WERI-Rb-1 (cell line): ENCODE data around the gene ZNF518B.
"Not testable (repeated sequence)": the region's sequence is repeated elsewhere in the genome, so short reads cannot be mapped to it uniquely, and the experiment has no call there.

Experiments used
- DNase-seq: peaks from one replicate; pipeline ENCODE4 v3.0.0-alpha.2; 2020
- H3K27ac ChIP-seq: fragments of 250-450 bp; sonication (Bioruptor Pico); 2 replicates; pipeline ENCODE4 v1.5.1; 2020; ENCODE audit warnings: mild to moderate bottlenecking, moderate library complexity
- H3K27me3 ChIP-seq: fragments of 250-450 bp; sonication (Bioruptor Pico); 2 replicates; pipeline ENCODE4 v1.5.1; 2021; ENCODE audit warnings: mild to moderate bottlenecking, low read depth, moderate library complexity; ENCODE audit not compliant: insufficient read depth, severe bottlenecking
- H3K36me3 ChIP-seq: fragments of 250-450 bp; sonication (Bioruptor Pico); 2 replicates; pipeline ENCODE4 v1.5.1; 2020; ENCODE audit warnings: mild to moderate bottlenecking, moderate library complexity
- H3K4me3 ChIP-seq: 2 replicates; pipeline ENCODE4 v1.5.1; 2011; ENCODE audit warnings: low read depth, mild to moderate bottlenecking, control low read depth, low read length
- H3K9me3 ChIP-seq: fragments of 250-450 bp; sonication (Bioruptor Pico); 2 replicates; pipeline ENCODE4 v1.5.1; 2021; ENCODE audit warnings: mild to moderate bottlenecking, moderate library complexity; ENCODE audit not compliant: severe bottlenecking
- CTCF ChIP-seq: IDR thresholded peaks from 2 replicates; pipeline ENCODE4 v1.5.1; 2011; ENCODE audit warnings: low read depth, mild to moderate bottlenecking, control low read depth, inconsistent platforms, low read length

The ZNF518B gene

GRCh38 chr4:10441512-10441911 lies 15.7 kb downstream of the ZNF518B start:
- H3K27me3 ChIP-seq = no peaks in the 10 kb centered on the region
- no peak overlapping the region for H3K4me3 ChIP-seq
- no peaks in the 10 kb centered on the region for H3K9me3 ChIP-seq
- peaks cover 22% of the 10 kb centered on the region for H3K36me3 ChIP-seq
- no peak for TF ChIP-seq CTCF
- H3K27ac ChIP-seq = no peak overlapping the region
- DNase-seq = no peak

GRCh38 chr4:10438924-10439323 lies 18.3 kb downstream of the ZNF518B start:
- Histone ChIP-seq H3K27me3 (no peaks in the 10 kb centered on the region), H3K36me3 (no peaks in the 10 kb centered on the region; the same call in 1 of the 2 replicates), H3K9me3 (no peaks in the 10 kb centered on the region), H3K4me3 (no peak overlapping the region), H3K27ac (no peak overlapping the region)
- no peak for TF ChIP-seq CTCF
- DNase-seq = no peak

GRCh38 chr4:10437735-10438134 lies 19.5 kb downstream of the ZNF518B start:
- Histone ChIP-seq H3K9me3 (no peaks in the 10 kb centered on the region), H3K27ac (no peak overlapping the region), H3K4me3 (no peak overlapping the region), H3K27me3 (no peaks in the 10 kb centered on the region), H3K36me3 (no peaks in the 10 kb centered on the region; the same call in 1 of the 2 replicates)
- no peak for DNase-seq
- no peak for TF ChIP-seq CTCF

- not testable (repeated sequence) for H3K9me3 ChIP-seq, H3K27ac ChIP-seq, DNase-seq, H3K27me3 ChIP-seq, H3K4me3 ChIP-seq, H3K36me3 ChIP-seq
Measured at GRCh38 chr4:10427680-10428079, 29.5 kb downstream of the ZNF518B start.

GRCh38 chr4:10421344-10422055 lies 35.7 kb downstream of the ZNF518B start:
- Histone ChIP-seq H3K27ac (no peak overlapping the region), H3K9me3 (no peaks in the 10 kb centered on the region), H3K4me3 (no peak overlapping the region), H3K36me3 (no peaks in the 10 kb centered on the region), H3K27me3 (no peaks in the 10 kb centered on the region)
- no peak for DNase-seq
- no peak for TF ChIP-seq CTCF

GRCh38 chr4:10417740-10418139 lies 39.5 kb downstream of the ZNF518B start:
- H3K27ac ChIP-seq = no peak overlapping the region
- H3K9me3 ChIP-seq = no peaks in the 10 kb centered on the region
- no peak for DNase-seq
- H3K27me3 ChIP-seq = no peaks in the 10 kb centered on the region
- H3K36me3 ChIP-seq = no peaks in the 10 kb centered on the region
- no peak overlapping the region for H3K4me3 ChIP-seq
- no peak for TF ChIP-seq CTCF
